ENCODE data around the gene CCDC190.

GRCh38 chr1:162861101-162861500 is at the start of gene CCDC190:
- no peak for TF ChIP-seq CTCF (IDR thresholded peaks at IDR 0.05; ENCODE audit: borderline replicate concordance, extremely low read depth, low read length, poor library complexity, severe bottlenecking)
- TF ChIP-seq EZH2 (IDR thresholded peaks at IDR 0.05; ENCODE audit: borderline replicate concordance, low read depth, low read length, severe bottlenecking), result no peak
